ENCODE measurements around the gene BAZ1A. TPM values are rescaled to one million over a fixed set of nuclear protein-coding genes. Genes with fewer than 3 reads are reported as not detected.

The BAZ1A gene
- total RNA-seq, 1 donor from 2014 or later: 38.5 TPM

DNA sequence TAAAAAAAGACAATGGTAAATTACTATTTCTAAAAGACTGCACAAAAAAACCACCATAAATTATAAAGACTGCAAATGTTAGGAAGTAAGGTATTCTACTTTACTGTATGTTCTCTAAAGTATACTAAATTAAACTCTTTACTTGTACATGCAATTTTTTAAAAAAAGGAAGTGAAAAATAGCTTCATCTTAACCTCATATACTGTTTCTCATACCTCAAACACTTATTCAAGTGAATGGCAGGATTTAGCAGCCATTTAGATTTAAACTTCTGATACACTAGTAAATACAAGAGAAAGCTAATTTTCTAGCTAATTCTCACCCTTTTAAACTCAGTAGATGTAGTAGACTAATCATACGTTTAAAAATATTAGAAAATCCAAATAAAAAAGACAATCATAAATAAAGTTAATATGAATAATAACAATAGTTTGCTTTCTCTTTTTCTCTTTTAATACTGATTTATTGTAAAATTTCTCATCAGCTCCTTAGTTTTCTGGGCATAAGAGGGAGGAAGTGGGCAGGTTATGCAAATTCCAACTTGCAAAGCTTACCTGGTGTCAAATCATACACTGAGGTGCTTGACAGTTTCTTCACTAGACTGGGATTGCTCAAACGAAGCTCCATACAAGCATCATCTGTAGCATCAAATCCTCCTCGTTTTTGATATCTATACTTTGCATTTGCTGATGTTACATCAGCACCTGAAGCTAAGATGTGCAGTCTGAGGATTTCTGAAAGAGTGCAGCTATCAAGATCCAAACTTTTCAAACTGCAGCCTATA is 89.7 kb downstream of the BAZ1A start:
- Histone ChIP-seq H3K36me3 (peaks cover 0 to 42% of the 10 kb centered on the region in 2 donors), H3K4me3 (no peak overlapping the region), H3K27me3 (no peaks in the 10 kb centered on the region), H3K9me3 (no peaks in the 10 kb centered on the region), H3K4me1 (no peaks in the 10 kb centered on the region), H3K27ac (no peak overlapping the region)
- intact Hi-C loops (cut with DNase I): no loop called here
- DNase-seq (ENCODE audit: extremely low spot score in 2 of 2): no peak
- no peak for TF ChIP-seq POLR2AphosphoS5 (IDR thresholded peaks at IDR 0.05; ENCODE audit: insufficient read depth in 1 of 2, low read depth in 1 of 2)
- TF ChIP-seq, protein P1, sequence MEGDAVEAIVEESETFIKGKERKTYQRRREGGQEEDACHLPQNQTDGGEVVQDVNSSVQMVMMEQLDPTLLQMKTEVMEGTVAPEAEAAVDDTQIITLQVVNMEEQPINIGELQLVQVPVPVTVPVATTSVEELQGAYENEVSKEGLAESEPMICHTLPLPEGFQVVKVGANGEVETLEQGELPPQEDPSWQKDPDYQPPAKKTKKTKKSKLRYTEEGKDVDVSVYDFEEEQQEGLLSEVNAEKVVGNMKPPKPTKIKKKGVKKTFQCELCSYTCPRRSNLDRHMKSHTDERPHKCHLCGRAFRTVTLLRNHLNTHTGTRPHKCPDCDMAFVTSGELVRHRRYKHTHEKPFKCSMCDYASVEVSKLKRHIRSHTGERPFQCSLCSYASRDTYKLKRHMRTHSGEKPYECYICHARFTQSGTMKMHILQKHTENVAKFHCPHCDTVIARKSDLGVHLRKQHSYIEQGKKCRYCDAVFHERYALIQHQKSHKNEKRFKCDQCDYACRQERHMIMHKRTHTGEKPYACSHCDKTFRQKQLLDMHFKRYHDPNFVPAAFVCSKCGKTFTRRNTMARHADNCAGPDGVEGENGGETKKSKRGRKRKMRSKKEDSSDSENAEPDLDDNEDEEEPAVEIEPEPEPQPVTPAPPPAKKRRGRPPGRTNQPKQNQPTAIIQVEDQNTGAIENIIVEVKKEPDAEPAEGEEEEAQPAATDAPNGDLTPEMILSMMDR (IDR thresholded peaks at IDR 0.05): no peak
- no peak for TF ChIP-seq POLR2A (IDR thresholded peaks at IDR 0.05)

DNA sequence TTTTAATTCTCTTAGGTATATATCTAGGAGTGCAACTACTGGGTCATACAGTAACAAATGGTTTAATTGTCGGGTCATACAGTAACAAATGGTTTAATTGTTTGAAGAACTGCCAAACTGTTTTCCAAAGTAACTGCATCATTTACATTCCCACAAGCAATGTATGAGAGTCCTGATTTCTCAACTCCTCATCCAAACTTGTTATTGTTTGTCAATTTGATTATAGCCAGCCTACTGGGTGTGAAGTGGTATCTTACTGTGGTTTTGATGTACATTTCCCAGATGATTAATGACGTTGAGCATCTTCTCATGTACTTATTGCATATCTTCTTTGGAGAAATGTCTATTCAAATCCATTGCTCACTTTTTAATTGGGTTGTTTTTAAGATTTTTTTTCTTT is 93.1 kb downstream of the BAZ1A start:
- no peaks in the 10 kb centered on the region for H3K27me3 ChIP-seq
- no peaks in the 10 kb centered on the region for H3K9me3 ChIP-seq
- no peak overlapping the region for H3K27ac ChIP-seq
- DNase-seq (ENCODE audit: extremely low spot score in 2 of 2): no peak
- no peak overlapping the region for H3K4me3 ChIP-seq
- H3K36me3 ChIP-seq: peaks cover 0 to 44% of the 10 kb centered on the region in 2 donors
- intact Hi-C loops (cut with DNase I): no loop called here
- H3K4me1 ChIP-seq: no peaks in the 10 kb centered on the region
- no peak for TF ChIP-seq POLR2A (IDR thresholded peaks at IDR 0.05)
- TF ChIP-seq, protein P1 (IDR thresholded peaks at IDR 0.05): no peak
- no peak for TF ChIP-seq POLR2AphosphoS5 (IDR thresholded peaks at IDR 0.05; ENCODE audit: insufficient read depth in 1 of 2, low read depth in 1 of 2)

DNA sequence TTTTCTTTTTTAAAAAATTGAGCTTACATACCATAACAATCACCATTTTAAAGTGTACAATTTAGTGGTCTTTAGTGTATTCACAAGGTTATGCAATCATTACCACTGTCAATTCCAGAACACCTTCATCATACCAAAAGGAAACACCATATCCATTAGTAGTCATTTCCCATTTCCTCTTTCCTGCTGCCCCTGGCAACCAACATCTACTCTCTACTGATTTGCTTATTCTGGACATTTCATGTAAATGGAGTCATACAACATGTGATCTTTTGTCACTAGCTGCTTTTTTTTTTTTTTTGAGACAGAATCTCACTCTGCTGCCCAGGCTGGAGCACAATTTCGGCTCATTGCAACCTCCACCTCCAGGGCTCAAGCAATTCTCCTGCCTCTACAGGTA is 93.9 kb downstream of the BAZ1A start:
- Histone ChIP-seq H3K4me1 (no peaks in the 10 kb centered on the region), H3K27me3 (no peaks in the 10 kb centered on the region), H3K36me3 (peaks cover 0 to 42% of the 10 kb centered on the region in 2 donors), H3K9me3 (no peaks in the 10 kb centered on the region), H3K27ac (no peak overlapping the region), H3K4me3 (no peak overlapping the region)
- DNase-seq (ENCODE audit: extremely low spot score in 2 of 2): no peak
- intact Hi-C loops (cut with DNase I): no loop called here
- TF ChIP-seq POLR2AphosphoS5 (IDR thresholded peaks at IDR 0.05; ENCODE audit: insufficient read depth in 1 of 2, low read depth in 1 of 2): peak in 1 of 2 donors; percentile 52
- TF ChIP-seq, protein P1 (IDR thresholded peaks at IDR 0.05): no peak
- TF ChIP-seq POLR2A (IDR thresholded peaks at IDR 0.05): no peak

DNA sequence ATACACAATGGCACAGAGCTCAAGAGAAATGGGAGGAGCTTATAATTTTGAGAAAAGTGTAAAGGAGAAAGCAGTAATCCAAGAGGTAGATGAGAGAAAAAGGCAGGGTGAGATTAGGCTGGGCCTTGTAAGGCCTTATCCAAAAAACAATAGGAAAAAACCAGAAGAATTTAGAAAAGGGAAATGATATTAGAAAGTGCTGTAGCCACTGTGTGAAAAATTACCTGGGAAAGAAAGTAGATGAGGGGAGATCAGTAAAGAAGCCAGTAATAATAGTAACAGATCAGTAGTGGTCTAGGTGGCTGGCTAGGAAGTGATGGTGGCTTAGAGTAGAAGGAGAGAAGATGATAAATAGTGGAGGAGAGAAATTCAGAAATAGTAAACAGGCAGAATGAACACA is 94.5 kb downstream of the BAZ1A start:
- TF ChIP-seq, protein P1 (IDR thresholded peaks at IDR 0.05): no peak
- TF ChIP-seq POLR2AphosphoS5 (IDR thresholded peaks at IDR 0.05; ENCODE audit: insufficient read depth in 1 of 2, low read depth in 1 of 2) (no peak), POLR2A (IDR thresholded peaks at IDR 0.05) (no peak)
- no peaks in the 10 kb centered on the region for H3K4me1 ChIP-seq
- H3K27ac ChIP-seq: no peak overlapping the region
- no peaks in the 10 kb centered on the region for H3K9me3 ChIP-seq
- H3K36me3 ChIP-seq: peaks cover 0 to 41% of the 10 kb centered on the region in 2 donors
- intact Hi-C loops (cut with DNase I): no loop called here
- DNase-seq (ENCODE audit: extremely low spot score in 2 of 2): no peak
- no peaks in the 10 kb centered on the region for H3K27me3 ChIP-seq
- H3K4me3 ChIP-seq: no peak overlapping the region

DNA sequence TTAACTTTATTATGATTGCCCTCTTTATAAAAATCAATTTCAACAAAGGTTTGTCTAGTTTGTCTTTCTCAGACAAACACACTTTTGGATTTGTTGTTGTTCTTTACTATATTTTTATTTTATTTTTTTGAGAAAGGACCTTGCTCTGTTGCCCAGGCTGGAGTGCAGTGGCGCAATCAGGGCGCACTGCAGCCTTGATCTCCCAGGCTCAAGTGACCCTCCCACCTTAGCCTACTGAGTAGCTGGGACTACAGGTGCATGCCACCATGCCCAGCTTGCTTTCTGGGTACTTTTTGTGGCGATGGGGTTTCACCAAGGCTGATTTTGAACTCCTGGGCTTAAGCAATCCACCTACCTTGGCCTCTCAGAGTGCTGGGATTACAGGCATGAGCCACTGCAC is 96.4 kb downstream of the BAZ1A start:
- Histone ChIP-seq H3K27me3 (no peaks in the 10 kb centered on the region), H3K4me3 (no peak overlapping the region), H3K36me3 (peaks cover 0 to 47% of the 10 kb centered on the region in 2 donors), H3K9me3 (no peaks in the 10 kb centered on the region), H3K27ac (no peak overlapping the region), H3K4me1 (no peaks in the 10 kb centered on the region)
- no peak for TF ChIP-seq POLR2A (IDR thresholded peaks at IDR 0.05)
- TF ChIP-seq POLR2AphosphoS5 (IDR thresholded peaks at IDR 0.05; ENCODE audit: insufficient read depth in 1 of 2, low read depth in 1 of 2): no peak
- TF ChIP-seq, protein P1 (IDR thresholded peaks at IDR 0.05): no peak
- DNase-seq (ENCODE audit: extremely low spot score in 2 of 2): no peak
- intact Hi-C loops (cut with DNase I): no loop called here

Data from vagina (tissue), 2 donors.